ENCODE results near the gene BNC2. TPM values are rescaled to one million over a fixed set of nuclear protein-coding genes. Genes with fewer than 3 reads are reported as not detected.
A peak's percentile ranks its signal among the peaks of the same experiment; 100 is the strongest.

BNC2 gene
- total and polyA plus RNA-seq, 2 of the 4 experiments (the other 2 are of a cell fraction): 15.5 to 45.2 TPM

DNA sequence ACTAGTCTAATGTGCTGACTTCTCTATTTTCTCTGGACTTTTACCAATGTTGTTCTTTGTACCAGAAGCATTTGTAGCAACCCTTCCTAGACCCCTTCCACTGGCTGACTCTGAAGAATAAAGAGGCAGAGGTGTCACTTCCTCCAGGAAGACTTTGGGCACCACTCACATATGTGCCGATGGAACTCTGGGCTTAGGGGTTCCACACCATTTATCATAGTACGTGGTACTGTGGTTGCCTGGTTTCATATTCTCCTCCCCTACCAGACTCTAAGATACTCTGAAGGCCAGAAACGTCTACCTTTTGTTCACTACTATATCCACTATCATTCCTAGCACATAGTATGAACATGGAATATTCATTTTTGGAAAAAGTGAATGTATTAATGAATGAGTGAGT, 88.0 kb downstream of the BNC2 start:
- ATAC-seq (ENCODE audit: low read depth) (no peak), DNase-seq (no peak)
- Histone ChIP-seq H2BK120ac (ENCODE audit: low read depth, low read length) (no peak overlapping the region), H3K36me3 (ENCODE audit: control insufficient read depth, insufficient read depth, low read length) (peaks cover 1% of the 10 kb centered on the region; the same call in 1 of the 2 replicates), H3K4me3 (ENCODE audit: insufficient read depth, low read depth, low read length) (no peak overlapping the region), H3K4ac (ENCODE audit: low read depth, low read length) (no peak overlapping the region), H3K27me3 (ENCODE audit: control insufficient read depth, insufficient read depth, low read length) (no peaks in the 10 kb centered on the region), H4K8ac (ENCODE audit: low read depth in 2 of 2, low read length in 2 of 2) (no peak overlapping the region), H3K9ac (ENCODE audit: low read depth, low read length) (no peak overlapping the region), H4K20me1 (ENCODE audit: insufficient read depth, low read length) (peaks cover 3% of the 10 kb centered on the region; the same call in 1 of the 2 replicates), H3K4me1 (ENCODE audit: control insufficient read depth, insufficient read depth, low read length) (peaks cover 5% of the 10 kb centered on the region), H2BK5ac (ENCODE audit: low read depth, low read length, poor library complexity, severe bottlenecking) (no peak overlapping the region), H3K14ac (replicated peaks; ENCODE audit: low read depth, low read length) (no peak overlapping the region; the same call in 1 of the 2 replicates), H4K5ac (ENCODE audit: low read depth, low read length) (peak overlapping the region; percentile 12), H3K79me1 (ENCODE audit: low read depth in 1 of 2, low read length in 2 of 2) (peaks cover 21 to 46% of the 10 kb centered on the region in 2 experiments), H3K9me3 (ENCODE audit: control insufficient read depth, insufficient read depth, low read length) (no peaks in the 10 kb centered on the region), H3K23ac (ENCODE audit: low read depth, low read length) (no peak overlapping the region), H3K18ac (ENCODE audit: low read depth, low read length) (no peak overlapping the region), H3K56ac (ENCODE audit: extremely low read depth, insufficient read depth, low read length) (no peak overlapping the region), H4K91ac (ENCODE audit: insufficient read depth, low read depth, low read length) (no peak overlapping the region), H3K4me2 (ENCODE audit: low read depth, low read length) (no peak overlapping the region), H2BK20ac (ENCODE audit: low read depth, low read length) (no peak overlapping the region), H3K27ac (ENCODE audit: insufficient read depth, low read length) (peak overlapping the region; percentile 12; the same call in 1 of the 2 replicates), H2AK5ac (ENCODE audit: low read depth, low read length) (no peak overlapping the region), H2AFZ (replicated peaks; ENCODE audit: low read length, poor library complexity) (no peak overlapping the region), H2AK9ac (replicated peaks; ENCODE audit: low read depth, low read length, poor library complexity) (no peak overlapping the region), H2BK15ac (ENCODE audit: low read depth, low read length) (no peak overlapping the region), H3K9me1 (ENCODE audit: insufficient read depth, low read length) (0 out of 2 replicates have a peak, but pooled peaks cover 2% of the 10 kb centered on the region)
- intact Hi-C loops (cut with micrococcal nuclease): no loop called here
- BruUV-seq (replicated peaks): no TSS peak
- no peak for TF ChIP-seq RCOR1 (IDR thresholded peaks at IDR 0.05; ENCODE audit: insufficient replicate concordance, low read length)
- TF ChIP-seq MAZ (IDR thresholded peaks at IDR 0.05; ENCODE audit: borderline replicate concordance, low read depth, low read length): no peak
- no peak for TF ChIP-seq CHD1 (IDR thresholded peaks at IDR 0.05; ENCODE audit: low read depth, low read length)
- no peak for TF ChIP-seq MAFK (IDR thresholded peaks at IDR 0.05; ENCODE audit: low read depth, low read length)
- TF ChIP-seq NFE2L2 (IDR thresholded peaks at IDR 0.05; ENCODE audit: low read depth, low read length): no peak
- TF ChIP-seq CEBPB (IDR thresholded peaks at IDR 0.05; ENCODE audit: low read depth, low read length): no peak
- TF ChIP-seq RAD21 (IDR thresholded peaks at IDR 0.05; ENCODE audit: low read length): no peak
- TF ChIP-seq POLR2A (IDR thresholded peaks at IDR 0.05; ENCODE audit: low read depth, low read length): no peak
- TF ChIP-seq, protein P1, sequence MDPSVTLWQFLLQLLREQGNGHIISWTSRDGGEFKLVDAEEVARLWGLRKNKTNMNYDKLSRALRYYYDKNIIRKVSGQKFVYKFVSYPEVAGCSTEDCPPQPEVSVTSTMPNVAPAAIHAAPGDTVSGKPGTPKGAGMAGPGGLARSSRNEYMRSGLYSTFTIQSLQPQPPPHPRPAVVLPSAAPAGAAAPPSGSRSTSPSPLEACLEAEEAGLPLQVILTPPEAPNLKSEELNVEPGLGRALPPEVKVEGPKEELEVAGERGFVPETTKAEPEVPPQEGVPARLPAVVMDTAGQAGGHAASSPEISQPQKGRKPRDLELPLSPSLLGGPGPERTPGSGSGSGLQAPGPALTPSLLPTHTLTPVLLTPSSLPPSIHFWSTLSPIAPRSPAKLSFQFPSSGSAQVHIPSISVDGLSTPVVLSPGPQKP (IDR thresholded peaks at IDR 0.05; ENCODE audit: borderline replicate concordance, low read depth, low read length): no peak
- TF ChIP-seq SMC3 (IDR thresholded peaks at IDR 0.05; ENCODE audit: low read depth, low read length): no peak
- TF ChIP-seq, protein P2, sequence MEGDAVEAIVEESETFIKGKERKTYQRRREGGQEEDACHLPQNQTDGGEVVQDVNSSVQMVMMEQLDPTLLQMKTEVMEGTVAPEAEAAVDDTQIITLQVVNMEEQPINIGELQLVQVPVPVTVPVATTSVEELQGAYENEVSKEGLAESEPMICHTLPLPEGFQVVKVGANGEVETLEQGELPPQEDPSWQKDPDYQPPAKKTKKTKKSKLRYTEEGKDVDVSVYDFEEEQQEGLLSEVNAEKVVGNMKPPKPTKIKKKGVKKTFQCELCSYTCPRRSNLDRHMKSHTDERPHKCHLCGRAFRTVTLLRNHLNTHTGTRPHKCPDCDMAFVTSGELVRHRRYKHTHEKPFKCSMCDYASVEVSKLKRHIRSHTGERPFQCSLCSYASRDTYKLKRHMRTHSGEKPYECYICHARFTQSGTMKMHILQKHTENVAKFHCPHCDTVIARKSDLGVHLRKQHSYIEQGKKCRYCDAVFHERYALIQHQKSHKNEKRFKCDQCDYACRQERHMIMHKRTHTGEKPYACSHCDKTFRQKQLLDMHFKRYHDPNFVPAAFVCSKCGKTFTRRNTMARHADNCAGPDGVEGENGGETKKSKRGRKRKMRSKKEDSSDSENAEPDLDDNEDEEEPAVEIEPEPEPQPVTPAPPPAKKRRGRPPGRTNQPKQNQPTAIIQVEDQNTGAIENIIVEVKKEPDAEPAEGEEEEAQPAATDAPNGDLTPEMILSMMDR (conservative IDR thresholded peaks at IDR 0.05; ENCODE audit: low read depth, low read length): no peak
- no peak for TF ChIP-seq RFX5 (IDR thresholded peaks at IDR 0.05; ENCODE audit: low read depth, low read length)
- TF ChIP-seq FOS (IDR thresholded peaks at IDR 0.05; ENCODE audit: low read depth, low read length): no peak
- no peak for TF ChIP-seq MXI1 (IDR thresholded peaks at IDR 0.05; ENCODE audit: borderline replicate concordance, low read depth, low read length)
- no peak for TF ChIP-seq BHLHE40 (IDR thresholded peaks at IDR 0.05; ENCODE audit: low read depth, low read length)
- TF ChIP-seq, protein P3, sequence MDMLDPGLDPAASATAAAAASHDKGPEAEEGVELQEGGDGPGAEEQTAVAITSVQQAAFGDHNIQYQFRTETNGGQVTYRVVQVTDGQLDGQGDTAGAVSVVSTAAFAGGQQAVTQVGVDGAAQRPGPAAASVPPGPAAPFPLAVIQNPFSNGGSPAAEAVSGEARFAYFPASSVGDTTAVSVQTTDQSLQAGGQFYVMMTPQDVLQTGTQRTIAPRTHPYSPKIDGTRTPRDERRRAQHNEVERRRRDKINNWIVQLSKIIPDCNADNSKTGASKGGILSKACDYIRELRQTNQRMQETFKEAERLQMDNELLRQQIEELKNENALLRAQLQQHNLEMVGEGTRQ (IDR thresholded peaks at IDR 0.05; ENCODE audit: low read depth, low read length): no peak
- dilution Hi-C loops (cut with HindIII; ENCODE audit: low sequenced_read_pairs, unreplicated experiment): no loop called here
- in situ Hi-C loops (cut with MboI; ENCODE audit: low sequenced_read_pairs): no loop called here
- ChIA-PET CTCF (no interaction called here), POLR2A (ENCODE audit: unreplicated experiment) (no interaction called here)
- no CpG with 5 or more reads among the region's 3 CpGs for WGBS, 2 experiments (ENCODE audit: extremely low coverage in 2 of 2, insufficient read length in 1 of 2)
